Loucy (cell line): ENCODE measurements around the gene SAP25.

Experiments used
- H2AFZ ChIP-seq: fragments of 200-600 bp; sonication (generic); 2 replicates; pipeline ENCODE4 v1.6.0; 2016; ENCODE audit warnings: antibody characterized with exemption, mild to moderate bottlenecking, low read length, moderate library complexity
- H3F3A ChIP-seq: fragments of 200-600 bp; 2 replicates; pipeline ENCODE4 v1.6.0; 2016; ENCODE audit warnings: antibody characterized with exemption, low read depth, mild to moderate bottlenecking
- H3K27me3 ChIP-seq: fragments of 200-600 bp; sonication (generic); 2 replicates; pipeline ENCODE4 v1.6.1; 2014; ENCODE audit warnings: low read length, mild to moderate bottlenecking; ENCODE audit not compliant: insufficient read depth, poor library complexity, severe bottlenecking
- H3K36me3 ChIP-seq: fragments of 200-600 bp; sonication (generic); 2 replicates; pipeline ENCODE4 v1.6.1; 2016; ENCODE audit warnings: low read length; ENCODE audit not compliant: insufficient read depth
- H3K4me1 ChIP-seq: fragments of 200-600 bp; sonication (generic); 2 replicates; pipeline ENCODE4 v1.5.1; 2014; ENCODE audit warnings: low read length, mild to moderate bottlenecking; ENCODE audit not compliant: insufficient read depth, poor library complexity, severe bottlenecking
- H3K4me2 ChIP-seq: fragments of 200-600 bp; sonication (generic); 2 replicates; pipeline ENCODE4 v1.6.0; 2014; ENCODE audit warnings: antibody characterized with exemption, low read length, low read depth, mild to moderate bottlenecking; ENCODE audit not compliant: poor library complexity, severe bottlenecking
- H3K4me3 ChIP-seq: fragments of 200-600 bp; sonication (generic); 2 replicates; pipeline ENCODE4 v1.5.1; 2014; ENCODE audit warnings: low read length, mild to moderate bottlenecking, mixed read lengths; ENCODE audit not compliant: poor library complexity, severe bottlenecking
- H3K79me2 ChIP-seq: fragments of 200-600 bp; sonication (generic); 2 replicates; pipeline ENCODE4 v1.6.1; 2014; ENCODE audit warnings: low read length; ENCODE audit not compliant: insufficient read depth
- H3K9ac ChIP-seq: fragments of 200-600 bp; sonication (generic); 2 replicates; pipeline ENCODE4 v1.6.0; 2014; ENCODE audit warnings: mild to moderate bottlenecking, low read depth, low read length, moderate library complexity; ENCODE audit not compliant: poor library complexity, severe bottlenecking
- H3K9me2 ChIP-seq: fragments of 200-600 bp; sonication (generic); replicated peaks from 2 replicates; pipeline ENCODE4 v1.6.1; 2016; ENCODE audit warnings: low read depth, low read length, mixed read lengths
- H3K9me3 ChIP-seq: fragments of 200-600 bp; sonication (generic); 2 replicates; pipeline ENCODE4 v1.6.1; 2014; ENCODE audit warnings: mild to moderate bottlenecking, antibody characterized with exemption, low read length, low read depth; ENCODE audit not compliant: insufficient read depth
- H4K20me1 ChIP-seq: fragments of 200-600 bp; sonication (generic); 2 replicates; pipeline ENCODE4 v1.6.0; 2014; ENCODE audit warnings: antibody characterized with exemption, low read length, mild to moderate bottlenecking; ENCODE audit not compliant: insufficient read depth, poor library complexity, severe bottlenecking
- CTCF ChIP-seq: fragments of 200-600 bp; sonication (generic); conservative IDR thresholded peaks from 2 replicates; pipeline ENCODE4 v1.5.1; 2014; ENCODE audit warnings: mild to moderate bottlenecking, antibody characterized with exemption, low read length
- EZH2phosphoT487 ChIP-seq: fragments of 200-600 bp; IDR thresholded peaks from 2 replicates; pipeline ENCODE4 v1.6.1; 2018; ENCODE audit warnings: antibody characterized with exemption, mild to moderate bottlenecking, moderate library complexity, borderline replicate concordance

Gene SAP25

DNA sequence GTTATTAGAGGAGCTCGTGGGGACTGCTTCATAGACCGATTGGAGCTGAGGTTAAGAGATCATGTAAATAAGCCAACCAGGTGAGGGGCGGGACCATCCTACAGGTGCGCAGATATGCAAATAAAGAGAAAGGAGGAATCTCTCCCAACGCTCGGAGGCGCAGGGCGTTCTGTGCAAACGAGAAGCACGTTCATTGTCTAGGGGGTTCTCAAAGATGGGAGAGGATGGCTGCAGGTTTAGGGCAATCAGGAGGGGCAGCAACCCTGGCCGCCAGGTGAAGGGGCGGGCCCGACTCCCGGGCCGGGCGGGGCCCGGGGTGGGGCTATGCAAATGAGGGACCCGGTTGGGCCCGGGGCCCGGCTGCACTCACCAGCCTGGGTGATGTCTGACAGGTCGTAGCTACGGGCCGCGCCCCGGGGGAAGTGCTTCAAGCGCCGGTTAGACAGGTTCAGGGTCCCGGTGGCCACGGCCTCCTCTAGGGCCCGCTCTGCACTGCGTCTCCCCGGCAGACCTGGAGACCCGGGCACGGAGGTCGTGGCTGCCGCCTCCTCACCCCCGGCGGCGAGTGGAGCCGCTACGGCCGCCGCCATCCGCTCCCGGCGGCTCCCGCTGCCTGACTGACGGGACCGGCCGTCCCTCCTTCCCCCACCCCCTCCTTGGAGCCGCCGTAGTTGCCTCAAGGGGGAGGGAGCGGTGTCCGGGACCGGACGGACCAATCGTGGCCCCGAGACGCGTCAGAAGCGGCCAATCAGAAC lies 12.0 kb upstream of the SAP25 start, which contains the start of gene LRCH4:
Gene LRCH4, minus strand, starts transcription at position 619 of the 755 bp plus-strand sequence. Its CDS starts 29 bp downstream, at position 590.
- Histone ChIP-seq H3K4me2 (peak within 1 kb of the TSS; percentile 99), H3K79me2 (peaks cover 50% of the 10 kb centered on the region), H3K27me3 (no peaks in the 10 kb centered on the region), H3F3A (peaks cover 8% of the 10 kb centered on the region; the same call in 1 of the 2 replicates), H3K36me3 (peaks cover 15% of the 10 kb centered on the region; the same call in 1 of the 2 replicates), H3K9me3 (no peaks in the 10 kb centered on the region), H2AFZ (peak within 1 kb of the TSS; percentile 83), H3K9ac (peak within 1 kb of the TSS; percentile 96), H4K20me1 (peaks cover 44% of the 10 kb centered on the region), H3K9me2 (no peaks in the 10 kb centered on the region), H3K4me3 (peak within 1 kb of the TSS; percentile 97), H3K4me1 (peaks cover 16% of the 10 kb centered on the region)
- TF ChIP-seq EZH2phosphoT487 = no peak
- no peak for TF ChIP-seq CTCF

GRCh38 chr7:100584683-100585510 lies 11.2 kb upstream of the SAP25 start:
- TF ChIP-seq CTCF (no peak), EZH2phosphoT487 (no peak)
- peak overlapping the region; percentile 96 for H3K9ac ChIP-seq
- peaks cover 8% of the 10 kb centered on the region; the same call in 1 of the 2 replicates for H3F3A ChIP-seq
- H2AFZ ChIP-seq = no peak overlapping the region
- no peaks in the 10 kb centered on the region for H3K27me3 ChIP-seq
- no peaks in the 10 kb centered on the region for H3K9me3 ChIP-seq
- H3K79me2 ChIP-seq = peaks cover 58% of the 10 kb centered on the region
- peaks cover 19% of the 10 kb centered on the region for H3K4me1 ChIP-seq
- no peaks in the 10 kb centered on the region for H3K9me2 ChIP-seq
- H4K20me1 ChIP-seq = peaks cover 45% of the 10 kb centered on the region
- peak overlapping the region; percentile 99 for H3K4me2 ChIP-seq
- peaks cover 23% of the 10 kb centered on the region; the same call in 1 of the 2 replicates for H3K36me3 ChIP-seq
- H3K4me3 ChIP-seq = peak overlapping the region; percentile 97

- Histone ChIP-seq H3K9me2 (no peaks in the 10 kb centered on the region), H3K4me2 (peak overlapping the region; percentile 99), H3F3A (peaks cover 8% of the 10 kb centered on the region; the same call in 1 of the 2 replicates), H2AFZ (no peak overlapping the region; the same call in 1 of the 2 replicates), H3K79me2 (peaks cover 58% of the 10 kb centered on the region), H3K9ac (peak overlapping the region; percentile 96), H3K9me3 (no peaks in the 10 kb centered on the region), H3K4me1 (peaks cover 19% of the 10 kb centered on the region), H4K20me1 (peaks cover 45% of the 10 kb centered on the region), H3K27me3 (no peaks in the 10 kb centered on the region), H3K36me3 (peaks cover 30% of the 10 kb centered on the region; the same call in 1 of the 2 replicates), H3K4me3 (peak overlapping the region; percentile 97)
- TF ChIP-seq CTCF = no peak
- TF ChIP-seq EZH2phosphoT487 = no peak
Measured at GRCh38 chr7:100584054-100584682, 10.5 kb upstream of the SAP25 start.
